ENCODE data around the gene HCRTR1. TPM values are rescaled to one million over a fixed set of nuclear protein-coding genes. Genes with fewer than 3 reads are reported as not detected.

HCRTR1 gene
- total and polyA plus RNA-seq, 2 donors (not counting 1 experiment from before 2014, with no cell fraction given), result 0.22 TPM; not detected in 1

GRCh38 chr1:31614414-31615005 is 3.0 kb upstream of the HCRTR1 start:
- WGBS (ENCODE audit: insufficient coverage), result 98% methylated on average over 6 of the region's 8 CpGs
- DNase-seq (no peak), ATAC-seq (ENCODE audit: low read depth) (no peak)
- Histone ChIP-seq H3K27ac (ENCODE audit: low read length in 2 of 2) (no peak overlapping the region), H3K4me2 (replicated peaks; ENCODE audit: low read depth, low read length, poor library complexity, severe bottlenecking) (no peak overlapping the region), H3K27me3 (replicated peaks in 1 of 4; ENCODE audit: control extremely low read depth in 1 of 4, control insufficient read depth in 3 of 4, insufficient read depth in 4 of 4, low read length in 3 of 4) (peaks cover 0 to 31% (median 14%) of the 10 kb centered on the region in 4 experiments), H4K20me1 (ENCODE audit: control insufficient read depth, insufficient read depth, low read length, poor library complexity, severe bottlenecking) (no peaks in the 10 kb centered on the region), H3K9ac (ENCODE audit: low read length) (no peak overlapping the region), H3K4me3 (ENCODE audit: control extremely low read depth in 1 of 5, extremely low read depth in 1 of 5, insufficient read depth in 1 of 5, low read depth in 2 of 5, low read length in 4 of 5) (no peak overlapping the region), H3K36me3 (replicated peaks in 1 of 2; ENCODE audit: control extremely low read depth in 1 of 2, control insufficient read depth in 1 of 2, extremely low read depth in 1 of 2, insufficient read depth in 2 of 2, low read length in 1 of 2) (no peaks in the 10 kb centered on the region), H3K79me2 (ENCODE audit: control insufficient read depth, insufficient read depth, low read length) (no peaks in the 10 kb centered on the region), H3K4me1 (ENCODE audit: control insufficient read depth in 2 of 2, insufficient read depth in 2 of 2, low read length in 2 of 2) (peaks cover 13 to 17% of the 10 kb centered on the region in 2 donors), H2AFZ (ENCODE audit: insufficient read depth, low read depth, low read length, poor library complexity, severe bottlenecking) (no peak overlapping the region), H3K9me3 (ENCODE audit: control extremely low read depth in 1 of 3, control insufficient read depth in 2 of 3, insufficient read depth in 1 of 3, low read length in 2 of 3) (peaks cover 0 to 5% (median 0%) of the 10 kb centered on the region in 3 donors)
- Mint-ChIP-seq H3K27ac (no peak overlapping the region), H3K4me1 (peaks cover 19% of the 10 kb centered on the region), H3K9me3 (ENCODE audit: insufficient read depth) (no peaks in the 10 kb centered on the region), H3K27me3 (peaks cover 31% of the 10 kb centered on the region), H3K4me3 (no peak overlapping the region)
- intact Hi-C loops (cut with micrococcal nuclease), result no loop called here
- ChIA-PET POLR2A (interaction anchor here (0.5 kb wide), 1 partner anchor 31 kb away, joined by 4 read pairs; no protein-coding TSS in a partner anchor), CTCF (interaction anchor here (1.0 kb wide), 1 partner anchor 20 kb away, joined by 3 read pairs; no protein-coding TSS in a partner anchor)
- no peak for TF ChIP-seq EZH2 (IDR thresholded peaks at IDR 0.05; ENCODE audit: borderline replicate concordance, insufficient read depth, low read depth, low read length, poor library complexity, severe bottlenecking)
- no peak for TF ChIP-seq CTCF (IDR thresholded peaks at IDR 0.05)

GRCh38 chr1:31615414-31615813 is 2.1 kb upstream of the HCRTR1 start:
- ChIA-PET CTCF (no interaction called here), POLR2A (no interaction called here)
- ATAC-seq (ENCODE audit: low read depth) (no peak), DNase-seq (no peak)
- Histone ChIP-seq H3K27ac (ENCODE audit: low read length in 2 of 2) (no peak overlapping the region), H2AFZ (ENCODE audit: insufficient read depth, low read depth, low read length, poor library complexity, severe bottlenecking) (no peak overlapping the region), H3K9me3 (ENCODE audit: control extremely low read depth in 1 of 3, control insufficient read depth in 2 of 3, insufficient read depth in 1 of 3, low read length in 2 of 3) (peaks cover 0 to 5% (median 0%) of the 10 kb centered on the region in 3 donors), H3K4me2 (replicated peaks; ENCODE audit: low read depth, low read length, poor library complexity, severe bottlenecking) (no peak overlapping the region), H3K4me3 (ENCODE audit: control extremely low read depth in 1 of 5, extremely low read depth in 1 of 5, insufficient read depth in 1 of 5, low read depth in 2 of 5, low read length in 4 of 5) (no peak overlapping the region), H3K36me3 (replicated peaks in 1 of 2; ENCODE audit: control extremely low read depth in 1 of 2, control insufficient read depth in 1 of 2, extremely low read depth in 1 of 2, insufficient read depth in 2 of 2, low read length in 1 of 2) (no peaks in the 10 kb centered on the region), H3K79me2 (ENCODE audit: control insufficient read depth, insufficient read depth, low read length) (no peaks in the 10 kb centered on the region), H3K9ac (ENCODE audit: low read length) (no peak overlapping the region), H4K20me1 (ENCODE audit: control insufficient read depth, insufficient read depth, low read length, poor library complexity, severe bottlenecking) (no peaks in the 10 kb centered on the region), H3K27me3 (replicated peaks in 1 of 4; ENCODE audit: control extremely low read depth in 1 of 4, control insufficient read depth in 3 of 4, insufficient read depth in 4 of 4, low read length in 3 of 4) (peaks cover 0 to 33% (median 14%) of the 10 kb centered on the region in 4 experiments), H3K4me1 (ENCODE audit: control insufficient read depth in 2 of 2, insufficient read depth in 2 of 2, low read length in 2 of 2) (peaks cover 13 to 19% of the 10 kb centered on the region in 2 donors)
- Mint-ChIP-seq H3K9me3 (ENCODE audit: insufficient read depth) (no peaks in the 10 kb centered on the region), H3K4me3 (no peak overlapping the region), H3K27me3 (peaks cover 35% of the 10 kb centered on the region), H3K27ac (no peak overlapping the region), H3K4me1 (peaks cover 22% of the 10 kb centered on the region)
- 94% methylated on average over 1 of the region's 6 CpGs for WGBS (ENCODE audit: insufficient coverage)
- intact Hi-C loops (cut with micrococcal nuclease), result no loop called here
- TF ChIP-seq CTCF (IDR thresholded peaks at IDR 0.05), result no peak
- TF ChIP-seq EZH2 (IDR thresholded peaks at IDR 0.05; ENCODE audit: borderline replicate concordance, insufficient read depth, low read depth, low read length, poor library complexity, severe bottlenecking), result no peak

Measured in B cell (primary cell).